Vein endothelial cell (primary cell): ENCODE data around the gene SH3BGRL. TPM values are rescaled to one million over a fixed set of nuclear protein-coding genes. Genes with fewer than 3 reads are reported as not detected.

Experiments
- total RNA-seq: library from RNA; depleted of rRNA; stranded (reverse); fragments of >200 nt; gene quantifications from 2 replicates; pipeline ENCODE4 v1.2.3, GENCODE V29; 2012

The SH3BGRL gene
- 66.6 and 72.7 TPM in 2 replicates for total RNA-seq

GRCh38 chrX:81201671-81202455 is at the start of gene SH3BGRL, which contains the start of gene HMGN5:
TSS of gene SH3BGRL (plus strand) at chrX:81202102. CDS start at chrX:81202201, 99 bp downstream.
TSS of gene HMGN5 (minus strand) at chrX:81201913. CDS start at chrX:81121549, 80,364 bp downstream.

Other genes with a start within 250 kb of the SH3BGRL start
- 0.98 and 1.1 TPM in 2 replicates for gene HMGN5, start 189 bp upstream of the SH3BGRL start, total RNA-seq